Neural progenitor cell (in vitro differentiated cells): ENCODE data around the gene SLC5A4. TPM values are rescaled to one million over a fixed set of nuclear protein-coding genes. Genes with fewer than 3 reads are reported as not detected.
"Not testable (repeated sequence)": the region's sequence is repeated elsewhere in the genome, so short reads cannot be mapped to it uniquely, and the experiment has no call there.

Experiments
- DNase-seq: peaks from one replicate; pipeline ENCODE4 v3.0.0-alpha.2; 2016; ENCODE audit warnings: low spot score
- H2AFZ ChIP-seq: fragments of 200-600 bp; sonication (generic); replicated peaks from 2 replicates; pipeline ENCODE4 v1.6.1; 2016; ENCODE audit warnings: antibody characterized with exemption
- H3F3A ChIP-seq: fragments of 200-600 bp; sonication (generic); 2 replicates; pipeline ENCODE4 v1.6.1; 2016; ENCODE audit warnings: antibody characterized with exemption, low read depth
- H3K27ac ChIP-seq: fragments of 200-600 bp; sonication (generic); 2 replicates; pipeline ENCODE4 v1.5.1; 2016; ENCODE audit warnings: mild to moderate bottlenecking
- H3K27me3 ChIP-seq: fragments of 200-600 bp; sonication (generic); 2 replicates; pipeline ENCODE4 v1.6.1; 2016; ENCODE audit warnings: mild to moderate bottlenecking, moderate library complexity
- H3K36me3 ChIP-seq: fragments of 200-600 bp; sonication (generic); 2 replicates; pipeline ENCODE4 v1.5.1; 2016
- H3K4me1 ChIP-seq: fragments of 200-600 bp; sonication (generic); 2 replicates; pipeline ENCODE4 v1.6.1; 2016; ENCODE audit warnings: mixed run types
- H3K4me2 ChIP-seq: fragments of 200-600 bp; sonication (generic); 2 replicates; pipeline ENCODE4 v1.6.1; 2016
- H3K4me3 ChIP-seq: fragments of 200-600 bp; sonication (generic); 2 replicates; pipeline ENCODE4 v1.5.1; 2016
- H3K79me2 ChIP-seq: fragments of 200-600 bp; sonication (generic); 2 replicates; pipeline ENCODE4 v1.6.1; 2016; ENCODE audit warnings: low read depth
- H3K9ac ChIP-seq: fragments of 200-600 bp; sonication (generic); 2 replicates; pipeline ENCODE4 v1.6.1; 2016
- H3K9me3 ChIP-seq: fragments of 200-600 bp; sonication (generic); 2 replicates; pipeline ENCODE4 v1.5.1; 2016; ENCODE audit warnings: low read depth
- H4K20me1 ChIP-seq: fragments of 200-600 bp; sonication (generic); 2 replicates; pipeline ENCODE4 v1.6.1; 2016; ENCODE audit warnings: low read depth
- H3K27ac Mint-ChIP-seq: 3 replicates; pipeline ENCODE4 v1.8.0; 2021; ENCODE audit warnings: mixed read lengths
- H3K27me3 Mint-ChIP-seq: 2 replicates; pipeline ENCODE4 v1.8.0; 2022; ENCODE audit warnings: low read depth, mild to moderate bottlenecking, inconsistent platforms, moderate library complexity, mixed read lengths; ENCODE audit not compliant: insufficient read depth
- H3K36me3 Mint-ChIP-seq: 3 replicates; pipeline ENCODE4 v1.8.0; 2021; ENCODE audit warnings: mixed read lengths
- H3K4me1 Mint-ChIP-seq: 3 replicates; pipeline ENCODE4 v1.8.0; 2021; ENCODE audit warnings: mixed read lengths
- H3K4me3 Mint-ChIP-seq: 3 replicates; pipeline ENCODE4 v1.8.0; 2021; ENCODE audit warnings: mild to moderate bottlenecking, moderate library complexity, mixed read lengths
- H3K9me3 Mint-ChIP-seq: 3 replicates; pipeline ENCODE4 v1.8.0; 2020; ENCODE audit warnings: mixed read lengths
- EZH2 ChIP-seq: fragments of 200-600 bp; sonication (generic); IDR thresholded peaks from 2 replicates; pipeline ENCODE4 v1.6.1; 2017; ENCODE audit warnings: antibody characterized with exemption, mild to moderate bottlenecking, moderate library complexity
- EZH2phosphoT487 ChIP-seq: fragments of 200-600 bp; sonication (generic); IDR thresholded peaks from 2 replicates; pipeline ENCODE4 v1.6.1; 2017; ENCODE audit warnings: antibody characterized with exemption
- total RNA-seq: library from RNA; depleted of rRNA; stranded (reverse); fragments of >200 nt; gene quantifications from 2 replicates; pipeline ENCODE4 v1.2.3, GENCODE V29; 2015; ENCODE audit warnings: low replicate concordance
- TF ChIP-seq, protein P1 (sequence below): fragments of 200-600 bp; sonication (generic); IDR thresholded peaks from 2 replicates; pipeline ENCODE4 v1.5.1; 2017; ENCODE audit warnings: antibody characterized with exemption, mild to moderate bottlenecking

SLC5A4 gene
- total RNA-seq, 1 donor from 2014 or later = 0.06 TPM

DNA sequence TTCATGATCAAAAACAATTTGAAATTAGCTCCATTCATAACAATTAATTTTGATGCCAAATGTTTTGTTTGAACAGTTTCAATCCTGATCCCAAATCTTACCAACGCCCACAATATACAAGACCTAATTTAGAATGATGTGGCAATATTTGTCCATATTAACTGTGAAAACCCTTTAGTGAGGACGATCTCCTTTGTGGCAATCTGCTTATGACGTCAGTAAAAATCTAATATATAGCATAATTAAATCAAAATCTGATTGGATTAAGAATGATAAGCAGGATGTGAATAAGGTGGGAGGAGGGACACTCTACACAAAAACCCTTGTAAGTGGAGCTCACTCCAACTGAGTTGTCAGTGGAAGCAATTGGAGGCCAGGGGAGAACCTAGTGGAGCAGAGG lies 11.9 kb upstream of the SLC5A4 start:
- H3F3A ChIP-seq = peaks cover 5% of the 10 kb centered on the region
- no peaks in the 10 kb centered on the region for H3K9me3 ChIP-seq
- H3K79me2 ChIP-seq = no peaks in the 10 kb centered on the region
- no peak overlapping the region for H3K27ac Mint-ChIP-seq
- H4K20me1 ChIP-seq = no peaks in the 10 kb centered on the region
- no peak overlapping the region for H2AFZ ChIP-seq
- no peaks in the 10 kb centered on the region for H3K4me1 Mint-ChIP-seq
- peaks cover 2% of the 10 kb centered on the region for H3K27me3 Mint-ChIP-seq
- no peak overlapping the region for H3K4me3 ChIP-seq
- peaks cover 4% of the 10 kb centered on the region for H3K36me3 Mint-ChIP-seq
- no peak for DNase-seq
- H3K27me3 ChIP-seq = no peaks in the 10 kb centered on the region
- no peaks in the 10 kb centered on the region for H3K9me3 Mint-ChIP-seq
- H3K4me3 Mint-ChIP-seq = no peak overlapping the region
- no peak overlapping the region for H3K27ac ChIP-seq
- H3K9ac ChIP-seq = no peak overlapping the region
- H3K36me3 ChIP-seq = no peaks in the 10 kb centered on the region
- no peak overlapping the region for H3K4me2 ChIP-seq
- H3K4me1 ChIP-seq = no peaks in the 10 kb centered on the region
- TF ChIP-seq, protein P1, sequence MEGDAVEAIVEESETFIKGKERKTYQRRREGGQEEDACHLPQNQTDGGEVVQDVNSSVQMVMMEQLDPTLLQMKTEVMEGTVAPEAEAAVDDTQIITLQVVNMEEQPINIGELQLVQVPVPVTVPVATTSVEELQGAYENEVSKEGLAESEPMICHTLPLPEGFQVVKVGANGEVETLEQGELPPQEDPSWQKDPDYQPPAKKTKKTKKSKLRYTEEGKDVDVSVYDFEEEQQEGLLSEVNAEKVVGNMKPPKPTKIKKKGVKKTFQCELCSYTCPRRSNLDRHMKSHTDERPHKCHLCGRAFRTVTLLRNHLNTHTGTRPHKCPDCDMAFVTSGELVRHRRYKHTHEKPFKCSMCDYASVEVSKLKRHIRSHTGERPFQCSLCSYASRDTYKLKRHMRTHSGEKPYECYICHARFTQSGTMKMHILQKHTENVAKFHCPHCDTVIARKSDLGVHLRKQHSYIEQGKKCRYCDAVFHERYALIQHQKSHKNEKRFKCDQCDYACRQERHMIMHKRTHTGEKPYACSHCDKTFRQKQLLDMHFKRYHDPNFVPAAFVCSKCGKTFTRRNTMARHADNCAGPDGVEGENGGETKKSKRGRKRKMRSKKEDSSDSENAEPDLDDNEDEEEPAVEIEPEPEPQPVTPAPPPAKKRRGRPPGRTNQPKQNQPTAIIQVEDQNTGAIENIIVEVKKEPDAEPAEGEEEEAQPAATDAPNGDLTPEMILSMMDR = no peak
- TF ChIP-seq EZH2phosphoT487 (no peak), EZH2 (no peak)

DNA sequence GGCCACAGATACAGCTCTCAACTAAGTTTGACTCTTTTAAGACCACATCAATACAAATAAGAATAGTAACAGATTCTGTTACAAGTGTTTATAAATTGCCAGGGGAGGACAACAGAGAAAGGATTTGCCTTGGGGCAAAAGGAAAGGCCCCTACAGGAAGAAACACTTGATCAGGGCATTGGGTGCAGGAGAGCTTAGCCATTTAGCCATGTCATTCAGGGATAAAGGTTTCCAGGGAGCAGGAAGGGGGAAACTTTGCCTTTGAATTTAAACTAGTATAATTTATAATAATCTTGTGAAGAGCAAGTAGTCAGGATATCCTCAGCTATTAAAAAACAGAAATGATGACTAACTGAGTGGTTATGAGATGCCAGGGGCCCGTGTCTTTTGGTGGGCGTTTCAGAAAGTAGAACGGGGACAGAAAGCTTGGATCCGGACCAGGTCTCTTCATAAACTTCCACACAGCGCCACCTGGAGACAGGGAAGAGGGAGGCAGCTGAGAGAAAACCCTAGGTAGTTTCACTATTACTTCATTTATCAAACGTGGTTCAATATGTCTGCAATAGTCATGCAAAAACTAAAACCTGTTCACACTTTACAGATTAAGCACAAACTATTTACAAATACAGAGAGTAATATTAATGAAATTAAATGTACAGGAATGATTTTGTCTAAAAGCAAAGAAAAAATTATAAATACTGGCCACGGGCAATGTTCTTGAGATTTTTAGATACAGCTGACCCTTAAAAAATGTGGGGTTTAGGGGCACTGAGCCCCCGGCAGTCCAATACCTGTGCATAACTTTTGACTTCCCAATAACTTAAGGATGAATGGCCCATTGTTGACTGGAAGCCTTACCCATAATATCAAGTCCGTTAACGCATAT lies 11.0 kb upstream of the SLC5A4 start:
- Histone ChIP-seq H3K9me3 (no peaks in the 10 kb centered on the region), H3K79me2 (no peaks in the 10 kb centered on the region), H3K4me3 (no peak overlapping the region), H3K27ac (no peak overlapping the region), H3K4me2 (no peak overlapping the region), H3F3A (peaks cover 5% of the 10 kb centered on the region), H2AFZ (no peak overlapping the region), H3K36me3 (no peaks in the 10 kb centered on the region), H3K9ac (no peak overlapping the region), H3K4me1 (no peaks in the 10 kb centered on the region), H3K27me3 (no peaks in the 10 kb centered on the region), H4K20me1 (no peaks in the 10 kb centered on the region)
- no peaks in the 10 kb centered on the region for H3K9me3 Mint-ChIP-seq
- no peaks in the 10 kb centered on the region for H3K4me1 Mint-ChIP-seq
- peaks cover 2% of the 10 kb centered on the region for H3K27me3 Mint-ChIP-seq
- no peak overlapping the region for H3K4me3 Mint-ChIP-seq
- no peaks in the 10 kb centered on the region for H3K36me3 Mint-ChIP-seq
- no peak overlapping the region for H3K27ac Mint-ChIP-seq
- peak; percentile 85 for DNase-seq
- no peak for TF ChIP-seq EZH2phosphoT487
- TF ChIP-seq, protein P1 = peak; percentile 94
- TF ChIP-seq EZH2 = no peak

DNA sequence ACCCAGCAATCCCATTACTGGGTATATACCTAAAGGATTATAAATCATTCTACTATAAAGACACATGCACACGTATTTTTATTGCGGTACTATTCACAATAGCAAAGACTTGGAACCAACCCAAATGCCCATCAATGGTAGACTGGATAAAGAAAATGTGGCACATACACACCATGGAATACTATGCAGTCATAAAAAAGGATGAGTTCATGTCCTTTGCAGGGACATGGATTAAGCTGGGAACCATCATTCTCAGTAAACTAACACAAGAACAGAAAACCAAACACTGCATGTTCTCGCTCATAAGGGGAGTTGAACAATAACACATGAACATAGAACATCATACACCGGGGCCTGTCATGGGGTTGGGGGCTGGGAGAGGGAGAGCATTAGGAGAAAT lies 8.5 kb upstream of the SLC5A4 start:
- H3K9me3 Mint-ChIP-seq, H3K9ac ChIP-seq, H3K36me3 ChIP-seq, H3K27me3 ChIP-seq, H3K4me1 Mint-ChIP-seq, H3K27ac ChIP-seq, H3F3A ChIP-seq, H3K27ac Mint-ChIP-seq, DNase-seq, H3K4me3 ChIP-seq, H4K20me1 ChIP-seq, H3K4me1 ChIP-seq, H3K9me3 ChIP-seq, H3K4me3 Mint-ChIP-seq, H3K27me3 Mint-ChIP-seq, H3K4me2 ChIP-seq, H3K79me2 ChIP-seq, H2AFZ ChIP-seq, H3K36me3 Mint-ChIP-seq: not testable (repeated sequence)

DNA sequence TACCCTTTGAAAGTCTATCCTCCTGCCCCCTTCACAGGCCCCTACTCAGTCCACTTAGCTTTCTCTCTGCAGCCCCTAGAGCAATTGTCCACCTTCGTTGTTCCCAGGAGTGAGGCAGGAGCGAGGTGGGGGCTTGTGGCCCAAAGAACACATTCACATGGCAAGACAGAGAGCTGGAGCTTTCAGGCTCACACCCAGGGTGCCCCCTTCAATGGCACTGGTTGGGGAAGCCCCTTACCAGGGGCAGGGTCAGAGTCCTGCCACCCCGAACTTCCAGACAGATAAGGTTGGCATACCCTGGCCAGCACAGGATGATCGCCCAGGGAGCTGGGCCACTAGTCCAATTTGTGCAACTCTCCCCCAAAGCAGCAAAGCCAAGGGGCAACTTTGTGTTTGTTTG lies 6.2 kb upstream of the SLC5A4 start:
- Histone ChIP-seq H3K4me1 (peaks cover 3% of the 10 kb centered on the region), H3K4me3 (no peak overlapping the region), H3K9me3 (no peaks in the 10 kb centered on the region), H3K79me2 (no peaks in the 10 kb centered on the region), H3F3A (peaks cover 5% of the 10 kb centered on the region), H3K9ac (no peak overlapping the region), H4K20me1 (no peaks in the 10 kb centered on the region), H3K27ac (no peak overlapping the region), H3K4me2 (no peak overlapping the region), H3K36me3 (no peaks in the 10 kb centered on the region), H3K27me3 (peaks cover 22% of the 10 kb centered on the region), H2AFZ (no peak overlapping the region)
- Mint-ChIP-seq H3K9me3 (no peaks in the 10 kb centered on the region), H3K36me3 (no peaks in the 10 kb centered on the region), H3K4me1 (no peaks in the 10 kb centered on the region), H3K4me3 (no peak overlapping the region), H3K27me3 (peaks cover 2% of the 10 kb centered on the region), H3K27ac (no peak overlapping the region)
- no peak for DNase-seq
- no peak for TF ChIP-seq EZH2
- TF ChIP-seq EZH2phosphoT487 = no peak
- TF ChIP-seq, protein P1 = no peak
